ENCODE data around the gene CDADC1. TPM values are rescaled to one million over a fixed set of nuclear protein-coding genes. Genes with fewer than 3 reads are reported as not detected.

Gene CDADC1
- total and polyA plus RNA-seq, 2 of the 13 experiments (the other 11 are each of a cell fraction or from before 2014, with no cell fraction given) = 2.4 to 9.0 TPM

GRCh38 chr13:49302817-49303216 lies 55.1 kb downstream of the CDADC1 start:
- WGBS (ENCODE audit: low lambda C conversion rate) = 56% methylated on average over 9 of the region's 9 CpGs
- intact Hi-C loops (cut with micrococcal nuclease; ENCODE audit: unreplicated experiment) = loop anchor here (5.0 kb wide), 2 partner anchors 69 to 139 kb away; partner anchors contain the start of genes CAB39L and SETDB2
- in situ Hi-C loops (cut with HindIII; ENCODE audit: extremely low pct_ligation_motif_present, low pct_unique_long_range_greater_than_20kb) = loop anchor here (5.0 to 10.0 kb wide), 2 partner anchors 122 to 304 kb away; no protein-coding TSS in a partner anchor
- DNase-seq (ENCODE audit: low spot score) (no peak), FAIRE-seq (no peak), ATAC-seq (no peak)
- Histone ChIP-seq H3K9ac (ENCODE audit: insufficient read depth, low read depth, low read length) (no peak overlapping the region), H3K4me3 (replicated peaks in 1 of 3; ENCODE audit: insufficient read depth in 1 of 3, low read depth in 2 of 3, low read length in 3 of 3) (0 out of 6 replicates have a peak overlapping the region, but pooled peaks of 1 of the 3 experiments have one; percentile 12), H3K27ac (ENCODE audit: extremely low read length, insufficient read depth, low read length) (no peak overlapping the region), H3K36me3 (replicated peaks in 1 of 2; ENCODE audit: control insufficient read depth in 1 of 2, insufficient read depth in 2 of 2, low read length in 2 of 2) (no peaks in the 10 kb centered on the region), H2AFZ (ENCODE audit: low read length) (no peak overlapping the region), H3K79me2 (ENCODE audit: insufficient read depth, low read length) (no peaks in the 10 kb centered on the region), H3K4me2 (ENCODE audit: low read depth, low read length) (peak overlapping the region; percentile 30; the same call in 1 of the 2 replicates), H3K27me3 (ENCODE audit: control insufficient read depth in 1 of 2, insufficient read depth in 2 of 2, low read length in 2 of 2) (no peaks in the 10 kb centered on the region), H3K4me1 (ENCODE audit: insufficient read depth, low read length) (peaks cover 79% of the 10 kb centered on the region), H3K9me3 (ENCODE audit: low read length) (no peaks in the 10 kb centered on the region), H4K20me1 (ENCODE audit: insufficient read depth, low read length) (no peaks in the 10 kb centered on the region)
- CTCF ChIA-PET (ENCODE audit: low intra/inter-chr PET ratio, low total read pairs) = no interaction called here
- no TSS peak for BruUV-seq (replicated peaks)
- POLR2A ChIA-PET = interaction anchor here (1.2 kb wide), 1 partner anchor 304 kb away, joined by 3 read pairs; no protein-coding TSS in a partner anchor
- no peak for TF ChIP-seq ATF5 (CRISPR knock-in tag; IDR thresholded peaks at IDR 0.05; ENCODE audit: low read depth)
- TF ChIP-seq ZNF784 (CRISPR knock-in tag; IDR thresholded peaks at IDR 0.05; ENCODE audit: borderline replicate concordance) = no peak
- TF ChIP-seq ZKSCAN1 (IDR thresholded peaks at IDR 0.05; ENCODE audit: low read length) = no peak
- TF ChIP-seq ETV5 (CRISPR knock-in tag; IDR thresholded peaks at IDR 0.05; ENCODE audit: borderline replicate concordance) = no peak
- no peak for TF ChIP-seq U2AF2 (IDR thresholded peaks at IDR 0.05; ENCODE audit: low read depth, low read length)
- TF ChIP-seq FOXK1 (CRISPR knock-in tag; IDR thresholded peaks at IDR 0.05; ENCODE audit: borderline replicate concordance, low read depth) = no peak
- TF ChIP-seq ELF1 (CRISPR knock-in tag; IDR thresholded peaks at IDR 0.05) = no peak
- no peak for TF ChIP-seq TOE1 (CRISPR knock-in tag; IDR thresholded peaks at IDR 0.05)
- no peak for TF ChIP-seq ZNF790 (CRISPR knock-in tag; IDR thresholded peaks at IDR 0.05; ENCODE audit: borderline replicate concordance)
- no peak for TF ChIP-seq THAP9 (CRISPR knock-in tag; IDR thresholded peaks at IDR 0.05; ENCODE audit: borderline replicate concordance)
- TF ChIP-seq ZUFSP (CRISPR knock-in tag; IDR thresholded peaks at IDR 0.05; ENCODE audit: borderline replicate concordance) = no peak
- TF ChIP-seq ZNF737 (CRISPR knock-in tag; IDR thresholded peaks at IDR 0.05; ENCODE audit: borderline replicate concordance) = no peak
- TF ChIP-seq NAIF1 (CRISPR knock-in tag; IDR thresholded peaks at IDR 0.05; ENCODE audit: borderline replicate concordance) = no peak
- TF ChIP-seq PHF8 (CRISPR knock-in tag; IDR thresholded peaks at IDR 0.05) = no peak
- no peak for TF ChIP-seq ONECUT2 (CRISPR knock-in tag; IDR thresholded peaks at IDR 0.05)
- TF ChIP-seq NKX3-1 (CRISPR knock-in tag; IDR thresholded peaks at IDR 0.05) = no peak
- TF ChIP-seq GATA4 (IDR thresholded peaks at IDR 0.05; ENCODE audit: borderline replicate concordance, low read depth) = no peak
- no peak for TF ChIP-seq TGIF2 (CRISPR knock-in tag; IDR thresholded peaks at IDR 0.05)

Data from HepG2 (cell line).